ENCODE data around the gene AP3S2.

The AP3S2 gene

DNA sequence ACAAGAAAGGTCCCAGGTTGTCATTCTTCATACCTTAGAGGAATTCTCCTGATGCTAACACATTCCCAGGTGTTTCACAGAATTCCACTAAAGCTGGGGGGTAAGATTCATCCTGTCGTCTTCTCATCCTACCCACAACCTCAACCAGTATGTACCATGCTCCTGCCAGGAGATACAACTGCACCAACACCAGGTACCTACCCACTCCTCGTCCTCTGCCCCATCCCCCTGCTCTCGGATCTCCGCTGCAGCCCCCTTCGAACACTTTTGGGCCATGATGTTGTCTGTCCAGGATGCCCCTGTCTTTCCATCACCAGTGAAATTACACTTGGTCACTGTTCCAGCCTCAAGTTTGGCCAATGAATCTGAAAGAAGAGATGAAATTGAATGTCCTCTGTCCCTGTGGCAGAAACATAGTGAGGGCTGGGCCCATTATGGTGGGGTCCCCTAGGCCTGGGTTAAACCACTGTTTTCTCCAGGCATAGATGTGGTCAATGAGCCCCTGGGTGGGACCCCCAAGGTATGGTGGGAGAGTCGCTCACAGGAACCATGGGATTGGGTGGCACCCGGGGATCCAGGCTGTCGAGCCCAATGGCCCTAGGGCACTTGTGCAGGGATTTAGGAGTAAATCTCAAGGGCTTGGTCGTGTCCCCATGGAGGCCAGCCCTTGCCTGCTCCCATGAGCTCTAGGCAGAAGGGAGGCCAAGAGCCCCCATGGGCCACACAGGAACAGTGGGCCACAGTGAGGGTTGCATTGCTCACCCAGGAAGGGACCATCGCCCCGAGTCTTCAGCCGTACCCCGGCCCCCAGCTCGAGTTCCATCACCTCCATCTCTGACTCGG lies 9.4 kb upstream of the AP3S2 start:
- TF ChIP-seq, protein P1, sequence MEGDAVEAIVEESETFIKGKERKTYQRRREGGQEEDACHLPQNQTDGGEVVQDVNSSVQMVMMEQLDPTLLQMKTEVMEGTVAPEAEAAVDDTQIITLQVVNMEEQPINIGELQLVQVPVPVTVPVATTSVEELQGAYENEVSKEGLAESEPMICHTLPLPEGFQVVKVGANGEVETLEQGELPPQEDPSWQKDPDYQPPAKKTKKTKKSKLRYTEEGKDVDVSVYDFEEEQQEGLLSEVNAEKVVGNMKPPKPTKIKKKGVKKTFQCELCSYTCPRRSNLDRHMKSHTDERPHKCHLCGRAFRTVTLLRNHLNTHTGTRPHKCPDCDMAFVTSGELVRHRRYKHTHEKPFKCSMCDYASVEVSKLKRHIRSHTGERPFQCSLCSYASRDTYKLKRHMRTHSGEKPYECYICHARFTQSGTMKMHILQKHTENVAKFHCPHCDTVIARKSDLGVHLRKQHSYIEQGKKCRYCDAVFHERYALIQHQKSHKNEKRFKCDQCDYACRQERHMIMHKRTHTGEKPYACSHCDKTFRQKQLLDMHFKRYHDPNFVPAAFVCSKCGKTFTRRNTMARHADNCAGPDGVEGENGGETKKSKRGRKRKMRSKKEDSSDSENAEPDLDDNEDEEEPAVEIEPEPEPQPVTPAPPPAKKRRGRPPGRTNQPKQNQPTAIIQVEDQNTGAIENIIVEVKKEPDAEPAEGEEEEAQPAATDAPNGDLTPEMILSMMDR (IDR thresholded peaks at IDR 0.05; ENCODE audit: borderline replicate concordance, extremely low read depth, low read length, poor library complexity, severe bottlenecking), result no peak
- no peak for TF ChIP-seq EZH2 (IDR thresholded peaks at IDR 0.05; ENCODE audit: borderline replicate concordance, low read depth, low read length, severe bottlenecking)
- DNase-seq (no peak), ATAC-seq (ENCODE audit: insufficient read depth, low read depth) (no peak)
- no peaks in the 10 kb centered on the region for H3K9me3 ChIP-seq (ENCODE audit: insufficient read depth, low read length, severe bottlenecking)
- H3K4me2 ChIP-seq (ENCODE audit: insufficient read depth, low read length), result no peak overlapping the region
- no peaks in the 10 kb centered on the region for H4K20me1 ChIP-seq (ENCODE audit: insufficient read depth, low read length)
- no peaks in the 10 kb centered on the region for H3K27me3 ChIP-seq (ENCODE audit: insufficient read depth, low read length, poor library complexity)
- no peak overlapping the region for H2AFZ ChIP-seq (ENCODE audit: low read depth, low read length)
- no peak overlapping the region for H3K9ac ChIP-seq (ENCODE audit: low read depth, low read length)
- H3K4me1 ChIP-seq (ENCODE audit: insufficient read depth, low read length), result no peaks in the 10 kb centered on the region
- no peaks in the 10 kb centered on the region for H3K79me2 ChIP-seq (ENCODE audit: insufficient read depth, low read length)
- no peak overlapping the region for H3K27ac ChIP-seq (ENCODE audit: low read length)
- H3K4me3 ChIP-seq (ENCODE audit: low read depth in 1 of 2, low read length in 2 of 2), result no peak overlapping the region
- no peaks in the 10 kb centered on the region for H3K36me3 ChIP-seq (ENCODE audit: insufficient read depth, low read length)

DNA sequence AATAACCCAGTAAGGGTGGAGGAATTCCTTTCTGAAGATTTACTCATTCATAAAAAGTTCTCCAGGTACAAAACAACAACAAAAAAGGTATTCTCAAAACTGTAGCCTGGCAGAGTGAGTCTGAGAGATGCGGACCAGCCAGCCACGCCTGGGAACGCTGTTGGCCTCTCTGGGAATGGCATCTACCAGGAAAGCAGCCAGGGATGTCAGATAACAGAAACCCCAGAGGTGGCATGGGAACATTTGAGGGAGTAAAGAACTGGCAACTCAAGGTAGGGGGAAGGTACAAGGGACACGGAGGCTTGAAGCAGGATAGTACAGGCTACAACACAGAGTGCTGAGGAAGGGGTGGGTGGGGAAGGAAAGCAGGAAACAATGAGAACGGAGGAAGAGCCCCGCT lies 7.1 kb upstream of the AP3S2 start:
- no peaks in the 10 kb centered on the region for H3K79me2 ChIP-seq (ENCODE audit: insufficient read depth, low read length)
- no peaks in the 10 kb centered on the region for H3K4me1 ChIP-seq (ENCODE audit: insufficient read depth, low read length)

DNA sequence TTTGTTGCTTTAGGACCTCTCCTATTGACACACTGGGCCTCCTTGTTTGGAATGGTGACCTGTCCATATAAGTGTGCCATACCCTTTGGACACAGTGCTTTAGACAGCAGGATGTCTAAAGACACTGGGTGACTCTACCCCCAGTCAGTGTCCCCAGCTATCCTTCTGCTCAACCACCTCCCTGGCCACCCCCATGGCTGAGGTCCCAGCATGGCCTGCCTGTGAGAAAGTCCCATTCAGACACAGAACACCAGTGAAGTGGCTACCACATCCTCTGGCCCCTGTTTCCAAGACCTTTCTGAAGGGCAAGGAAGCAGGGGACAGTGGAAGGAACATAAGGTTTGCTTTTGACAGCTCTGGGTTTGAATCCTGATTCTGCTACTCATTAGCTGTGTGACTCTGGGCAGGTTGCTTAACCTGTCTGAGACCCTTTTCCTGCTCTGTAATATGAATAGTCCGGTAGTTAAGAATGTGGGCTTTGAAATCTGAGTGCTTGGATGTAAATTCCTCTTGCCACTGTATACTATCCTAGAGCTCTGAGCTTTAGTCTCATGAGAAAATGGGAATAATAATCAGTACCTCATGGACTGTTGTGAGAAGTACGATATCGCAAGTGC lies 6.3 kb upstream of the AP3S2 start:
- Histone ChIP-seq H3K27ac (ENCODE audit: low read length) (no peak overlapping the region), H3K4me2 (ENCODE audit: insufficient read depth, low read length) (no peak overlapping the region)

More for the DNA sequence above, 7.1 kb upstream of the AP3S2 start:
- TF ChIP-seq, protein P1 (IDR thresholded peaks at IDR 0.05; ENCODE audit: borderline replicate concordance, extremely low read depth, low read length, poor library complexity, severe bottlenecking), result no peak
- TF ChIP-seq EZH2 (IDR thresholded peaks at IDR 0.05; ENCODE audit: borderline replicate concordance, low read depth, low read length, severe bottlenecking), result no peak
- Histone ChIP-seq H3K9ac (ENCODE audit: low read depth, low read length) (no peak overlapping the region), H3K9me3 (ENCODE audit: insufficient read depth, low read length, severe bottlenecking) (no peaks in the 10 kb centered on the region), H3K4me3 (ENCODE audit: low read depth in 1 of 2, low read length in 2 of 2) (no peak overlapping the region), H3K4me2 (ENCODE audit: insufficient read depth, low read length) (no peak overlapping the region), H2AFZ (ENCODE audit: low read depth, low read length) (no peak overlapping the region), H4K20me1 (ENCODE audit: insufficient read depth, low read length) (no peaks in the 10 kb centered on the region), H3K36me3 (ENCODE audit: insufficient read depth, low read length) (no peaks in the 10 kb centered on the region), H3K27ac (ENCODE audit: low read length) (no peak overlapping the region), H3K27me3 (ENCODE audit: insufficient read depth, low read length, poor library complexity) (no peaks in the 10 kb centered on the region)
- DNase-seq (no peak), ATAC-seq (ENCODE audit: insufficient read depth, low read depth) (no peak)

More for the DNA sequence above, 6.3 kb upstream of the AP3S2 start:
- H4K20me1 ChIP-seq (ENCODE audit: insufficient read depth, low read length), result no peaks in the 10 kb centered on the region
- no peaks in the 10 kb centered on the region for H3K9me3 ChIP-seq (ENCODE audit: insufficient read depth, low read length, severe bottlenecking)
- H3K9ac ChIP-seq (ENCODE audit: low read depth, low read length), result no peak overlapping the region
- H2AFZ ChIP-seq (ENCODE audit: low read depth, low read length), result no peak overlapping the region
- no peaks in the 10 kb centered on the region for H3K36me3 ChIP-seq (ENCODE audit: insufficient read depth, low read length)
- H3K27me3 ChIP-seq (ENCODE audit: insufficient read depth, low read length, poor library complexity), result no peaks in the 10 kb centered on the region
- DNase-seq (no peak), ATAC-seq (ENCODE audit: insufficient read depth, low read depth) (no peak)
- H3K4me3 ChIP-seq (ENCODE audit: low read depth in 1 of 2, low read length in 2 of 2), result no peak overlapping the region
- H3K4me1 ChIP-seq (ENCODE audit: insufficient read depth, low read length), result 0 out of 2 replicates have a peak, but pooled peaks cover 2% of the 10 kb centered on the region
- no peaks in the 10 kb centered on the region for H3K79me2 ChIP-seq (ENCODE audit: insufficient read depth, low read length)
- TF ChIP-seq, protein P1 (IDR thresholded peaks at IDR 0.05; ENCODE audit: borderline replicate concordance, extremely low read depth, low read length, poor library complexity, severe bottlenecking), result no peak
- no peak for TF ChIP-seq EZH2 (IDR thresholded peaks at IDR 0.05; ENCODE audit: borderline replicate concordance, low read depth, low read length, severe bottlenecking)
